ENCODE results near the gene CIT. TPM values are rescaled to one million over a fixed set of nuclear protein-coding genes. Genes with fewer than 3 reads are reported as not detected.

CIT gene
- total and polyA plus RNA-seq, 4 donors = 0.31 to 24.7 (median 1.8) TPM

- no peak for TF ChIP-seq ZBTB33 (IDR thresholded peaks at IDR 0.05)
- no peak for TF ChIP-seq TAF1 (conservative IDR thresholded peaks at IDR 0.05)
- TF ChIP-seq YY1 (IDR thresholded peaks at IDR 0.05) = no peak
- no peak for TF ChIP-seq GABPA (IDR thresholded peaks at IDR 0.05 in 1 of 2, conservative IDR thresholded peaks at IDR 0.05 in 1 of 2)
- no peak for TF ChIP-seq HNF4A (conservative IDR thresholded peaks at IDR 0.05)
- no peak for TF ChIP-seq FOXA1 (IDR thresholded peaks at IDR 0.05)
- TF ChIP-seq HNF4G (IDR thresholded peaks at IDR 0.05) = no peak
Observed at GRCh38 chr12:119841433-119842210, 35.5 kb downstream of the CIT start (continued).

- Histone ChIP-seq H3K36me3 (ENCODE audit: control insufficient read depth in 4 of 4, insufficient read depth in 3 of 4, low read depth in 1 of 4, low read length in 3 of 4) (no peaks in the 10 kb centered on the region), H3K9ac (ENCODE audit: low read depth in 1 of 2, low read length in 2 of 2) (no peak overlapping the region)
- WGBS = 96% methylated on average over 3 of the region's 3 CpGs
Observed at GRCh38 chr12:119840582-119840981, 36.5 kb downstream of the CIT start.

More at GRCh38 chr12:119840582-119840981, 36.5 kb downstream of the CIT start:
- no peak for DNase-seq (ENCODE audit: low spot score)
- Histone ChIP-seq H3K4me3 (ENCODE audit: low read depth in 1 of 3, low read length in 3 of 3) (no peak overlapping the region), H3K4me1 (ENCODE audit: control insufficient read depth in 4 of 4, insufficient read depth in 4 of 4, low read length in 3 of 4) (no peaks in the 10 kb centered on the region), H3K27ac (ENCODE audit: low read depth in 1 of 2, low read length in 2 of 2) (no peak overlapping the region), H3K27me3 (ENCODE audit: control insufficient read depth in 4 of 4, insufficient read depth in 4 of 4, low read length in 3 of 4) (no peaks in the 10 kb centered on the region), H3K9me3 (ENCODE audit: control insufficient read depth in 4 of 4, low read length in 3 of 4) (peaks cover 0 to 6% (median 2%) of the 10 kb centered on the region in 4 donors)
- TF ChIP-seq REST (IDR thresholded peaks at IDR 0.05) = no peak
- no peak for TF ChIP-seq GABPA (IDR thresholded peaks at IDR 0.05 in 1 of 2, conservative IDR thresholded peaks at IDR 0.05 in 1 of 2)
- TF ChIP-seq CTCF (IDR thresholded peaks at IDR 0.05; ENCODE audit: low read depth, low read length, missing input control) = no peak
- no peak for TF ChIP-seq HNF4A (conservative IDR thresholded peaks at IDR 0.05)
- TF ChIP-seq RAD21 (IDR thresholded peaks at IDR 0.05) = no peak
- TF ChIP-seq NR2F2 (IDR thresholded peaks at IDR 0.05) = no peak
- TF ChIP-seq RXRA (IDR thresholded peaks at IDR 0.05) = no peak
- TF ChIP-seq FOXA2 (IDR thresholded peaks at IDR 0.05) = no peak
- no peak for TF ChIP-seq HNF4G (IDR thresholded peaks at IDR 0.05)
- no peak for TF ChIP-seq YY1 (IDR thresholded peaks at IDR 0.05)
- TF ChIP-seq ZBTB33 (IDR thresholded peaks at IDR 0.05) = no peak
- TF ChIP-seq EGR1 (IDR thresholded peaks at IDR 0.05; ENCODE audit: low read depth in 2 of 2) = no peak
- TF ChIP-seq SP1 (IDR thresholded peaks at IDR 0.05) = no peak
- TF ChIP-seq FOXA1 (IDR thresholded peaks at IDR 0.05) = no peak
- no peak for TF ChIP-seq ATF3 (IDR thresholded peaks at IDR 0.05)
- no peak for TF ChIP-seq JUND (IDR thresholded peaks at IDR 0.05)
